NCI-H1105 treated with DMSO at 0.1 percent for 48 hours (cell line): ENCODE measurements around the gene SDHAF2.
"Not testable (repeated sequence)": the region's sequence is repeated elsewhere in the genome, so short reads cannot be mapped to it uniquely, and the experiment has no call there.

Experiments used
- DNase-seq: peaks from one replicate; lab custom pipeline; 2025; lab: John Stamatoyannopoulos, UW

SDHAF2 gene

DNA sequence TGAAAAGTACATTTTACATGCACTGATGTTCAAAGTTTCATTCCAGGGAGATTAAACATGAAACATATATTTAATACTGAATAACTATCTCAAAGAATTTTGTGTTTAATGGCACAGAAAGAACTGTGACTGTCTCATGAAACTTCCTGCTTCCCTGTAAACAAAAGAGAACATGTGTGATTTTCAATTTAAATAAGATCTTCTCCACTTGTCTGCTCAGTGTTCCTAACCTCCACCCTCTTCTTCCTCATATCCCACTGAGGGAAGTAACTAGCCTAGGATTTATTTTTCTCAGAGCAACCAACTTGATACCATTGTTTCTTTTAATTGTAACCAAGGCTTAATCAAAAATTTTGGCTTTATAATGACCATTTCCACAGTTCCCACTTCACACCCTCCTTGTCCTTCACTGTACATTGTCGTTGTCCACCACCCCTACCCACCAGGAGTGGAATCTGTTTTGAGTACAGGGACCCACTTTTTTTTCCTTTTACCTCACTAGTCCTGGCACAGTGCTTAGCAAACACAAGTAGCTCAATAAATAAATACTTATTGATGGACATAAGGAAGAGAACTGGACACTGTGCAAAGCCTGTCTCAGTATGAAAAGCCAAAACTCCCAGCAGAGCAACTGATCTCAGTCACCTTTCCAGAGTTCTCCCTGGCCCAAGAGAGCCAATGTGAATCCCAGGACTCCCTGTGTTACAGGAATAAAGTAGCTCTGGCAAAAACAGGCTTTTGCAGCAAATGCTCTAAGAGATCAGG is 4.4 kb upstream of the SDHAF2 start:
- no peak for DNase-seq

- peak; percentile 55 for DNase-seq
Measured at GRCh38 chr11:61429346-61429690, 606 bp upstream of the SDHAF2 start.

DNA sequence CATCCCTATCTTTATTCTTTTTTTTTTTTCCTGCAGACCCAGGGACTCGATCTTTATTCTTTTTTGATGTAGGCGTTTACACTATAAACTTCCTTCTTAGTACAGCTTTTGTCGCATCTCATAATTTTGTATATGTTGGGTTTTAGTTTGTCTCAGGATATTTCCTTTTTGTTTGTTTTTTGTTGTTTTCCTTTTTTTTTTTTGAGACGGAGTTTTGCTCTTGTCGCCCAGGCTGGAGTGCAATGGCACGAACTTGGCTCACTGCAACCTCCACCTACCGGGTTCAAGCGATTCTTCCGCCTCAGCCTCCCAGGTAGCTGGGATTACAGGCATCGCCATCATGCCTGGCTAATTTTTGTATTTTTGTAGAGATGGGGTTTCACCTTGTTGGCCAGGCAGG is 915 bp downstream of the SDHAF2 start:
- DNase-seq: not testable (repeated sequence)

DNA sequence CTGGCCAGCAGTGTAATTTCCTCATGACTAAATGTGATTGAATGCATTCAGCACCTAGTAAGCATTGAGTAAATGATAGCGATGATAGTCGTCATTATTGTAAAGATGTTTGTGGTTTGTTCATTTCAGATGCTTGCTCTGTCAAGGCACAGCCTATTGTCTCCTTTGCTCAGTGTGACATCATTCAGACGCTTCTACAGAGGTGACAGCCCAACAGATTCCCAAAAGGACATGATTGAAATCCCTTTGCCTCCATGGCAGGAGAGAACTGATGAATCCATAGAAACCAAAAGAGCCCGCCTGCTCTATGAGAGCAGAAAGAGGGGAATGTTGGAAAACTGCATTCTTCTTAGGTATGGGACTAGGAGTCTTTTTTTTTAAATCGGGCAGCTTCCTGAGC is 7.6 kb downstream of the SDHAF2 start:
- DNase-seq: no peak

GRCh38 chr11:61439615-61440014 is 9.7 kb downstream of the SDHAF2 start:
- DNase-seq: no peak

DNA sequence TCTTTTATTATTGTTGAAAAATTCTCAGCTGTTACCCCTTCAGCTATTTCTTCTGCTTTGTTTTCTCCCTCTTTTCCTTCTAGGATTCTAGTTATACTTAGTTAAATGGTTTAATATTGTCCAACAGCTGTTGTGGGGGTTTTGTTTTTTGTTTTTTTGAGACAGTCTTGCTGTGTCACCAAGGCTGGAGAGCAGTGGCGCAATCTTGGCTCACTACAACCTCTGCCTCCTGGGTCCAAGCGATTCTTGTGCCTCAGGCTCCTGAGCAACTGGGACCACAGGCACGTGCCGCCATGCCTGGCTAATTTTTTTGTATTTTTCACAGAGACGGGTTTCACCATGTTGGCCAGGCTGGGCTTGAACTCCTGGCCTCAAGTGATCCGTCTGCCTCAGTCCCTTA is 12.7 kb downstream of the SDHAF2 start:
- DNase-seq: no peak

- DNase-seq: no peak
Measured at GRCh38 chr11:61445516-61445915, 15.6 kb downstream of the SDHAF2 start.

DNA sequence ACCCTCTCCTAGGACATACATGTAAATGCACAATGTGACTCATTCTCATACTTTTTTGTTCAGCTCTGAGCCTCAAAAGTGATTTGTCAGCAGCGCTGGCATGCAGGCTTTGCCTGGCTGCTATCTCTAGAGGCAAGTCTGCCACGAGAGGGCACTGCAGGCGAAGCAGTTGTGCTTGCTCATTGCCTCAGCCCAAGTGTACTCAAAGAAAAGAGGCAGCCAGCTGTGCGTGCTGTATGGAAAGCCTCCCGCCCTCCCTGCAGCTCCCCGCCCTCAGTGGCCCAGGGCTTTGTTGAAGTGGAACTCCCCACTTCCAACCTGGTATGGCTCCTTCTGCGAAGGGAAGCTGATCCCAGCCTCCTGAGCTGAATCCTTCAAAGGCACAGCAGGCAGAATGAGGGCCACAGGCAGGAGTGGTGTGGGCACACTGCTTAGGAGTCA is 16.3 kb downstream of the SDHAF2 start:
- peak; percentile 72 for DNase-seq

- DNase-seq: no peak
Measured at GRCh38 chr11:61447601-61448551, 18.0 kb downstream of the SDHAF2 start.

- DNase-seq: no peak
Measured at GRCh38 chr11:61448552-61448927, 18.6 kb downstream of the SDHAF2 start.

GRCh38 chr11:61452825-61453224 is 22.9 kb downstream of the SDHAF2 start:
- no peak for DNase-seq

DNA sequence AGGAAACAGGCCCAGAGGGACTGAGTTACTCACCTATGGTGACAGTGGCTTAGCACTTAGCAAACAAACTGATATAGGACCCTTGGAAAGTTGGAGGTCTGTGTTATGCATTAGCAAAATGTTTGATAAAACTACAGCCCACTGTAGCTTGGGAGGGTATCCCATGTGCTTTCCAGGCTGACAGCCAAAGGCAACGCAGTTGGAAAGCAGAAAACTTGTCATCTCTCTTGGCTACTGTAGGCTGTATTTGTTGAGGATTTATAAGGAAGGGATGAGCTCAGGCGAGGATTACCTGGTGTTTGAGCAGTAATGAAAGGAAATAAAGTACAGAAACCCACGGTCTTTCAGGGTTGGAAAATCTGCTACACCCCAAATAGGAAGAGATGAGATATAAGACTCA is 23.8 kb downstream of the SDHAF2 start:
- DNase-seq: no peak

DNA sequence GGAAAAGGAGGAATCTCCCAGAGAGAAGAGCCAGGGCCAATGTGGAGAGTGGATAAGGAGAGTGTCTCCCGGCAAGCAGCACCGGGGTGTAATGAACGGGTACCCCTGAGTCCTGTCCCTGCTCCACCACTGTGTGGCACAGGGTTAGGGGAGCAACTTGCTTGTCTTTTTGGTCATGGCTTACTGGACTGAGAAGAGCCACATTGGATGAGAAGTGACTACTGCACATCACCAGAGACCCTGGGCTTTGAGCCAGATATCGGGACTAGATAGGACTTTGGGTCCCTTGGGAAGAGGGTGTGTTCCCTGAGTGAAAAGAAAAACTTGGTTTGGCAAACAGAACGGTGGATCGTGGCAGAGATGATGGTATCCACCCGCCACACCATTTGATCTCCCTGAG is 24.6 kb downstream of the SDHAF2 start:
- DNase-seq: no peak

DNA sequence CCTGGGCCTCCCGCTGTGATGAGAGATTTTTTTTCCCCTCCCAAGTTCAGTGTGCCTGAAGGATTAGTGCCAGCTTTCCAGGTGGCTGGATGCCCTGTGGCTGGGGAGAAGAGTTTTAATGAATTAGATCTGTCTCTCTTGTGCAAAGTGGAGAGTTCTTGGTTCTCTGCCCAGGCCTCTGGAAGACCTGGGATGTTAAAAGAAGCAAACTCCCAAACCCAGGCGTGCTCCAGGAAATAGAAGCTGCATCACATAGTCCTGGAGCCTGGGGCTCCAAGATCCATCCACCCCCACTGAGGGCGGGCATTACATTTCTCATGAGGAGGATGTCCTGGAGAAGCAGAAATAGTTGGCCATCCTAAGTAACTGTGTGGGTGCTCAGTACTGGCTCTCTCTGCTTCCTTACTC is 30.6 kb downstream of the SDHAF2 start:
- peak; percentile 15 for DNase-seq

DNA sequence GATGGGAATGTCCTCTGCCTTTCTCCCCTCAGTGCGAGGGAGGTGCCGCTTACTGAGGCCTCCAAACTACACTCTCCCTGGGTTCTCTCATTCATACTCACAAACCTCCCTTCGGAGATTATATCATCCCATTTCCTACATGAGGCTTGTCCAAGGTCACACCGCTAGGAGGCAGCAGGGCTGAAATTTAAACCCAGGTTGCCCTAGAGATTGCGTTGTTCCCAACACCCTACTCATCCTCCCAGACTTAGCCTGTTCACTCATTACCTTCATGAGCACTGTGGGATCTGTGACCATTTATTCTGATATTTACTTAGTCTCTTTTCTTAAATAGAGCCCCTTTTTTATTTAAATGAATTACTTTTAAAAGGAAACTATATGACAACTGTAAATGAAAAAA is 31.1 kb downstream of the SDHAF2 start:
- DNase-seq: no peak

- not testable (repeated sequence) for DNase-seq
Measured at GRCh38 chr11:61467602-61468001, 37.7 kb downstream of the SDHAF2 start.

GRCh38 chr11:61468002-61468401 is 38.1 kb downstream of the SDHAF2 start:
- no peak for DNase-seq

- DNase-seq: no peak
Measured at GRCh38 chr11:61472282-61472681, 42.4 kb downstream of the SDHAF2 start.

DNA sequence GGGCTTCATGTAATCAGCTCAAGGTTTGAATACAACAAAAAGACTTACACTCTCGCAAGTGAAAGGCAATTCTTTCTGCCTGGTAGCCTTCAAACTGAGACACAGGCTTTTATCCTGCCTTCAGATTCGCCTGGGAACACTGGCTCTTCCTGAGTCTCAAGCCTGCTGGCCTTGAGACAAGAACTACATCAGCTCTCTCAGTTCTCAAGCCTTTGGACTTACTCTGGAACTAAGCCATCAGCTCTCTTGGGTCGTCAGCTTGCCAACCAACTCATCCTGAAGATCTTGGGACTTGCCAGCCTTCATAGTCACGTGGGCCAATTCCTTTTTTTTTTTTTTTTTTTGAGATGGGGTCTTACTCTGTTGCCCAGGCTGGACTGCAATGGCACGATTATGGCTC is 42.9 kb downstream of the SDHAF2 start:
- DNase-seq: no peak

DNA sequence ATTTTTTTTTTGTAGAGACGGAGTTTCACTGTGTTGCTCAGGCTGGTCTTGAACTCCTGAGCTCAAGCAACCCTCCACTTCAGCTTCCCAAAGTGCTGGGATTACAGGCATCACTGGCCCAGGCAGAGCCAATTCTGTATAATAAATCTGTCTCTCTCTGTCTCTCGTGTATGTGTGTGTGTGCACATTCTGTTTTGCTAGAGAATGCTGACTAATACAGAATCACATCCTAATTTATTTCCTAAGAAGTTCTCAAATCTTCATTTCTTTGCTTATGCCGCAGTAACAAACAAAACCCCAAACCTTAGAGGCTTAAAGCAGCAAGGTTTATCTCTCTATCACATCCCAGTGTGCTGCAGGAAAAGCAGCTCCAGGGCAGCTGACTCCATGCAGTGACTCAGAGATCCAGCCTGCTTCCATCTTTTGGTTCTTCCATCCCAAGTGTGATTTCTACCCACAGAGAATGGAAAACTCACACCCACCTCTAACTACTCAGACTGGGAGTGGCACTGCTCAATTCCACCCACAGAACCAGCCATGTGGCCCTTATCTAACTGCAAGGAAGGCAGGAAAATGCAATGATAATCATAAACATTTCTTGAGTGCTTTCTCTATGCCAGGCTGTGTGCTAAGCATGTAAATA is 43.6 kb downstream of the SDHAF2 start:
- no peak for DNase-seq

GRCh38 chr11:61474013-61474643 is 44.2 kb downstream of the SDHAF2 start:
- DNase-seq: no peak

- DNase-seq: no peak
Measured at GRCh38 chr11:61475433-61475832, 45.5 kb downstream of the SDHAF2 start.
